HUES64 (cell line): ENCODE measurements around the gene FARS2.

ENCODE experiments used
- H3K27ac ChIP-seq: 2 replicates; pipeline ENCODE4 v1.7.0; 2013; ENCODE audit warnings: low read depth, low read length, inconsistent platforms
- H3K27me3 ChIP-seq: 2 replicates; pipeline ENCODE4 v1.6.1; 2013; ENCODE audit warnings: mild to moderate bottlenecking, low read length; ENCODE audit not compliant: insufficient read depth
- H3K36me3 ChIP-seq: 2 replicates; pipeline ENCODE4 v1.6.1; 2013; ENCODE audit warnings: mild to moderate bottlenecking, low read length; ENCODE audit not compliant: insufficient read depth
- H3K4me1 ChIP-seq: 2 replicates; pipeline ENCODE4 v1.6.1; 2013; ENCODE audit warnings: mild to moderate bottlenecking, low read length, moderate library complexity; ENCODE audit not compliant: insufficient read depth
- H3K4me3 ChIP-seq: 2 replicates; pipeline ENCODE4 v1.5.1; 2013; ENCODE audit warnings: mild to moderate bottlenecking, low read length, moderate library complexity
- H3K9ac ChIP-seq: 2 replicates; pipeline ENCODE4 v1.6.1; 2013; ENCODE audit warnings: mild to moderate bottlenecking, low read depth, low read length
- H3K9me3 ChIP-seq: 2 replicates; pipeline ENCODE4 v1.6.1; 2013; ENCODE audit warnings: low read depth, low read length; ENCODE audit not compliant: insufficient read depth
- WGBS: fragments of 150-250, 120-280 bp; methylation state at CpG from one replicate; pipeline ENCODE4 v1.1.7; 2013; ENCODE audit warnings: missing lambda C conversion rate; 5-methylcytosine and 5-hydroxymethylcytosine counted together

Gene FARS2

DNA sequence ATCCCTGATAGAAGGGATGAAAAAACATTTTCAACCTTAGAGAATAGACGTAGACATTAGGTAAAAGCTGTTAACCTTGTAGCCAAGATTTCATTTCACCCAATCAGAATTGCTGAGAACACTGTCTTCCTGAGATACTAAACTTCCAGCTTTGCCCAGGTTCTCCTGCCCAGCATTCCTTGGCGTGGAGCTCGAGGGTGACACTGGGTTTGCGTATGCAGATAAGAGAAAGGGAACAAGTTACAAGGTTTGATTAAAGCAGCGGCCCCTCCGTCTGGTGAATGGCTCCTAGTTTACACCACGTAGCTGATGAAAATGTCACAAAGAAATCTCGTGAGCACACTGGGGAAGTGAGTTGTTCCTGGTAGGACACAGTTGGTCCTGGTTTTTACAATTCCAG is 247.8 kb downstream of the FARS2 start:
- no peaks in the 10 kb centered on the region for H3K9me3 ChIP-seq
- peaks cover 15% of the 10 kb centered on the region; the same call in 1 of the 2 replicates for H3K4me1 ChIP-seq
- no peak overlapping the region for H3K9ac ChIP-seq
- no peaks in the 10 kb centered on the region for H3K27me3 ChIP-seq
- H3K36me3 ChIP-seq, result no peaks in the 10 kb centered on the region
- H3K27ac ChIP-seq, result no peak overlapping the region
- H3K4me3 ChIP-seq, result no peak overlapping the region
- 94% methylated on average over 8 of the region's 8 CpGs for WGBS

DNA sequence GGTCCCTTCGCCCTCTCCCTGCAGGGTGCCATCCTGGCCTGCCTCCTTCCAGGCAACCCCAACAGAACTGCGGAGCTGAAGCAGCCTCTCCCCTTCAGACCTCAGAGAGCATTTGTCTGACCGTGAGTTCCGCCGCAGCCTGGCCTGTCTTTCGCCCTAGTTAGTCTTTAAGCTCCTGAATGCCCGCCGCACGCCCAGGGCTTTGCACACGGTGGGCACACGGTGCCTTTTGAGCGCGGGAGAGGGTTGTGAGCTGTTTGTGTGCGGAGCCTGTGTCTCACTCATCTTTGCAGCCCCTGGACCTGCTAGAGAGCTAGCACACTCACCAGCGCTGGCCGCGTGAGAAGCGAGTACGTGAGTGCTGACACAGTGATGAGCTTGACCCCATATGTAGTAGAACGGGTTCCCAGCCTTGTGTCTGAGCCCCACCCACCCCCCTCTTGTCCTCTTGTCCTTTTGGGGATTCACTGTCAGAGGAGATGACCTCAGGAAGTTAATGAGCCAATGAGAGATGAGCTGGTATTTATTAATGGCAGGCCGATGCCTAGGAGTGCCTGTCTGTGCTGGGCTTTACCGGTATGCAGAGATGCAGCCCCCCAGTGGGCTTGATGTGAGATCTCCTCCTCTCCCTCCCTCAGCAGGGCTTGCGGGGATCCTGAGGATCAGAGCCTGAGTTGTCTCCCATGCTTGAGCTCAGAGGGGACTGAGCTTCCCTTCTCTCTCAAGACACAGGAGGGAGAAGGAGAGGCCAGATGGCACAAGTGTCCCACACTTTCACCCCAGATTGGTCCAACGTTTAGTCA is 249.2 kb downstream of the FARS2 start:
- Histone ChIP-seq H3K4me1 (peaks cover 15% of the 10 kb centered on the region; the same call in 1 of the 2 replicates), H3K4me3 (no peak overlapping the region), H3K27me3 (no peaks in the 10 kb centered on the region), H3K9ac (no peak overlapping the region), H3K9me3 (no peaks in the 10 kb centered on the region), H3K36me3 (no peaks in the 10 kb centered on the region), H3K27ac (no peak overlapping the region)
- 87% methylated on average over 24 of the region's 24 CpGs for WGBS

GRCh38 chr6:5511954-5512353 is 250.6 kb downstream of the FARS2 start:
- Histone ChIP-seq H3K9me3 (no peaks in the 10 kb centered on the region), H3K4me3 (no peak overlapping the region), H3K36me3 (no peaks in the 10 kb centered on the region), H3K4me1 (peaks cover 15% of the 10 kb centered on the region; the same call in 1 of the 2 replicates), H3K27me3 (no peaks in the 10 kb centered on the region), H3K27ac (no peak overlapping the region), H3K9ac (no peak overlapping the region)
- WGBS, result 88% methylated on average over 3 of the region's 3 CpGs

- 83% methylated on average over 2 of the region's 2 CpGs for WGBS
- Histone ChIP-seq H3K9ac (no peak overlapping the region), H3K9me3 (no peaks in the 10 kb centered on the region), H3K27me3 (no peaks in the 10 kb centered on the region), H3K4me1 (peaks cover 15% of the 10 kb centered on the region; the same call in 1 of the 2 replicates), H3K4me3 (no peak overlapping the region), H3K27ac (no peak overlapping the region), H3K36me3 (no peaks in the 10 kb centered on the region)
These were observed 251.1 kb downstream of the FARS2 start for GRCh38 chr6:5512422-5512821.

DNA sequence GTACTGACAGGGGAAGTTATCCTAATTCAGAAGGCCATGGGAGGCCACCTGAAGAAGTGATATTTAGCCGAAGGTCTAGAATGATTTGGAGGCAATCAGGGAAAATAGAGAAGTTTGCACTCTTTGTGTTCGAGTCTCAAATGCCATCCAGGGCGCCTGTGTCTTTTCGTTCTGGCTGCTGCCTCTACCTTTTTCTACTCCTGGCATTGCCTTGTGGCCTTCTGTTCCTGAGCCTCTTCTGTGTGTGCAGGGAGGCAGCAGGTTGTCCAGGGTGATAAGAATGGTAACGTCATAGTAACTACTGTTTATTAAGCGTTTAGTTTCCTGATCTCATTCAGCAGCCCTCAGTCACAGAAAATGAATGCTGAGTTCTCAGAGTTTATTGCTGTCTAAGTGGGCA is 252.1 kb downstream of the FARS2 start:
- no peaks in the 10 kb centered on the region for H3K36me3 ChIP-seq
- 94% methylated on average over 6 of the region's 6 CpGs for WGBS
- H3K9me3 ChIP-seq, result no peaks in the 10 kb centered on the region
- H3K9ac ChIP-seq, result no peak overlapping the region
- no peak overlapping the region for H3K4me3 ChIP-seq
- no peaks in the 10 kb centered on the region for H3K27me3 ChIP-seq
- H3K4me1 ChIP-seq, result peaks cover 15% of the 10 kb centered on the region; the same call in 1 of the 2 replicates
- H3K27ac ChIP-seq, result no peak overlapping the region

DNA sequence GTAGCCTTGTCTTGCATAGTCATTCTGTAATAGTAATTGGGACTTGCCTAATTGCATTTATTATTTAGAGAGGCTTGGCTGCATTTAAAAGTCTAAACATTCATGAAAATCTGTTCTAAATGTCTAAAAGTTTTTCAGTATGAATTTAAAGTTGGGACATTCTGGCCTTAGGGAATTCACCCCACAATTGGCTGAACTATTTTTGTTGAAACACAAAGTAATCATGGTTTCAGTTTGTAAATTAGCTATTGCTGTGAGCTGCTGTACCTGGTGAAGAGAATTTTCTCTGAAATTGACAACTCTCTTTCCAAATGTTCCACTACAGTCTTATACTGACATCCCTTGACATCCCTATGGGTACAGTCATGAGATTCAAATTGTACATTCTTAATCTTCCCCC is 253.0 kb downstream of the FARS2 start:
- H3K9ac ChIP-seq, result no peak overlapping the region
- H3K36me3 ChIP-seq, result no peaks in the 10 kb centered on the region
- peaks cover 15% of the 10 kb centered on the region; the same call in 1 of the 2 replicates for H3K4me1 ChIP-seq
- H3K27ac ChIP-seq, result no peak overlapping the region
- H3K4me3 ChIP-seq, result no peak overlapping the region
- no peaks in the 10 kb centered on the region for H3K9me3 ChIP-seq
- no peaks in the 10 kb centered on the region for H3K27me3 ChIP-seq

GRCh38 chr6:5515200-5515599 is 253.9 kb downstream of the FARS2 start:
- 94% methylated on average over 3 of the region's 4 CpGs for WGBS
- no peaks in the 10 kb centered on the region for H3K27me3 ChIP-seq
- H3K36me3 ChIP-seq, result no peaks in the 10 kb centered on the region
- H3K9ac ChIP-seq, result no peak overlapping the region
- no peak overlapping the region for H3K4me3 ChIP-seq
- peaks cover 13% of the 10 kb centered on the region; the same call in 1 of the 2 replicates for H3K4me1 ChIP-seq
- H3K9me3 ChIP-seq, result no peaks in the 10 kb centered on the region
- no peak overlapping the region for H3K27ac ChIP-seq

DNA sequence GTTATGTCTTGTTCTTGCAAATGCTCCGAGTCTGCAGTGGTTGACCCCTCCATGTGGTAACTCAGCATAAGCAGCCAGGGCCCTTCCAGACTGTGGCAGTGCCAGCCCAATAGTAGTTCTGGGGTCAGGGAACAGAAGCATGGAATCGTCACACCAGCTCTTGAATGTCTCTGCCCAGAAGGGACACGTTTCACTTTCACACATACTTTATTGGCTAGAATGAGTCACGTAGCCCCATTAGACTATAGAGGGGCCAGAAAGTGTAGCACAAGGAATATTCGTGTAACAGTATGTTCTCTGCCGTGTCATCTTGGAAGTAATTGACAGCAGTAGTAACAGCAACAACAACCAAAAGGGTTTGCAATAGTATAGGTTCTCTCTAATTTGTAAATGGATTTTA is 254.7 kb downstream of the FARS2 start:
- H3K9me3 ChIP-seq, result no peaks in the 10 kb centered on the region
- no peak overlapping the region for H3K27ac ChIP-seq
- no peak overlapping the region for H3K4me3 ChIP-seq
- no peak overlapping the region for H3K9ac ChIP-seq
- H3K4me1 ChIP-seq, result peaks cover 5% of the 10 kb centered on the region; the same call in 1 of the 2 replicates
- 91% methylated on average over 6 of the region's 6 CpGs for WGBS
- H3K27me3 ChIP-seq, result no peaks in the 10 kb centered on the region
- H3K36me3 ChIP-seq, result no peaks in the 10 kb centered on the region

DNA sequence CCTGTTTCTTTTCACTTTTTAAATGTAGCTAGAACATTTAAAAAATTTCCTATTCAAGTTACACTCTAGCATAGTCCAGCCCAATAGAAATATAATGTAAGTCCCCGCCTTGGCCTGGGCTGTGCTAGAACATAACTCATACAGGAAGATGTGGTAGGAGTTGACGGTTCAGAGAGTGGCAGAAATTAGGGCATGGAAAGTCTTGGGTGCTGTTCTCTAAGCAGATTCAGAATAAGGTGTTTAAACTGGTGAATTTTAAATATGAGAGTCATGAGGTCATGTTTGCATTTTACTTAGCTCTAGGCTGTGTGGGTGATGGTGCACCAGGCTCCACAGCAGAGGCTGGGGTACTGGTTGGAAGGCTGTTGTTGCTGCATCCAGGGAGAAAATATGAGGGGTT is 256.5 kb downstream of the FARS2 start:
- H3K9ac ChIP-seq, result no peak overlapping the region
- H3K27me3 ChIP-seq, result no peaks in the 10 kb centered on the region
- H3K4me1 ChIP-seq, result no peaks in the 10 kb centered on the region
- H3K4me3 ChIP-seq, result no peak overlapping the region
- no peak overlapping the region for H3K27ac ChIP-seq
- no peaks in the 10 kb centered on the region for H3K36me3 ChIP-seq
- 95% methylated on average over 2 of the region's 2 CpGs for WGBS
- H3K9me3 ChIP-seq, result no peaks in the 10 kb centered on the region

DNA sequence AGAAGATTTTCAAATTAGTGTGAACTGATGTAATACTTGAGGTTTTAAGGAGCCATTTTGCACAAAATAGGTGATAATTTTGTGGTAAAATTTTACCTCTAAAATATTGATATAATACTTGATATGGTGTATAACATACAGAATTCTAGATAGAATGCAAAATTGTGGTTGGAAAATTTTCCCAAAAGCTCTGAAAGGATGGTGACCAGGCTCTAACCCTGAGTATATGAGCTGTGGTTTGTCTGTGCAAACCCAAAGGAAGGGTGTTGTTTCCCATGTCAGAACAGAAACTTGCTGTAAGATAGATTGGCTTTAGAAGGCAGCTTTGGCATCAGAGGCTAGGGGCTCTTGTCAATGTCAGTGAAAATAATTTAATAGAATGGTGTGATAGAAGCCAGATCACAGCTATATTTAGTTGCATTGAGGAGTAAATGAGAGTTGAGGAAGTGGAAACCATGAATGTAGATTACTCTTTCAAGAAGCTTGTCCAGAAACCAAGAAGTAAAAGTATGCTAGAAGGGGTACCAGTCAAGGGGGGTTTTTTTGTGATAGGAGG is 257.7 kb downstream of the FARS2 start:
- Histone ChIP-seq H3K27ac (no peak overlapping the region), H3K36me3 (no peaks in the 10 kb centered on the region), H3K9ac (no peak overlapping the region), H3K4me1 (no peaks in the 10 kb centered on the region), H3K9me3 (no peaks in the 10 kb centered on the region), H3K27me3 (no peaks in the 10 kb centered on the region), H3K4me3 (no peak overlapping the region)

DNA sequence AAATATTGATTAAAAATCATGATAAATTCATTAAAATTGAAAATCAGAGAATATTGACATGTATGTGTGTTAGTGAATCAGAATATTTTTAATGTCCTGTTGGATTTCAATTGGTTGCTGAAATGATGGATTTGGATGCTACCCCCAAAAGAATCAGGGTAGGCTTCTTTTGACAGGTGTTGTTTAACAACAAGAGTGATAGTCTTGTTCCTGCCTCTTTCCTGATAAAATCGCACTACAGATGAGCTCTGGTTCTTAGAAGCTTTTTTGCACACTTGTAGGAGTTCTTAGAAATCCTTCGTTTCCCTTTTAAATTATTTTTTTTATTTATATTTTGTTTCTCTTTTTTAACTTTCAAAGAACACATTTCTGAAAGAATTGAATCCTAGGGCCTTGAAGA is 259.5 kb downstream of the FARS2 start:
- Histone ChIP-seq H3K27me3 (no peaks in the 10 kb centered on the region), H3K4me1 (no peaks in the 10 kb centered on the region), H3K4me3 (no peak overlapping the region), H3K36me3 (no peaks in the 10 kb centered on the region), H3K9ac (no peak overlapping the region), H3K27ac (no peak overlapping the region), H3K9me3 (no peaks in the 10 kb centered on the region)
- 100% methylated on average over 1 of the region's 2 CpGs for WGBS
